Measurements from ENCODE around the gene MEX3C. TPM values are rescaled to one million over a fixed set of nuclear protein-coding genes. Genes with fewer than 3 reads are reported as not detected.
A peak's percentile ranks its signal among the peaks of the same experiment; 100 is the strongest.

The MEX3C gene
- total RNA-seq, 1 experiment from 2014 or later, result 76.3 TPM

DNA sequence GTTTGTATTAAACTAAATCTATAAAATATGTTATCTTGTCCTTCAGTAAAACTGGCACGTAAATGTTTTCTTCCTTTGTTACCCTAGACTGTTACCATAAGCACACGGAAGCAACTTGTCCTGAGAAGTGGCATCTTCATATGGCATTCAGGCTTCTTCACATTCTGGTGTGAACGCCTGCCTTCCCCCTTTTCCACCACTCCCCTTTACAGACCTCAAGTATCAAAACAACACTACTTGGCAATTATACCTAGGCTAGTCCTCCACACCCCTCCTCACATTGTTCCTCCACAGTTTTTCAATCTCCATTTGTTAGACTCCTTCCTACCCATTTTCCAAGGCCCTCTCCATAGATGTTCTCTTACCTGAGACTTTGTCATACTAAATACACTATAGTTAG is 2.9 kb downstream of the MEX3C start:
- in situ Hi-C loops (cut with HindIII; ENCODE audit: low pct_unique_long_range_greater_than_20kb, low sequenced_read_pairs), result no loop called here

DNA sequence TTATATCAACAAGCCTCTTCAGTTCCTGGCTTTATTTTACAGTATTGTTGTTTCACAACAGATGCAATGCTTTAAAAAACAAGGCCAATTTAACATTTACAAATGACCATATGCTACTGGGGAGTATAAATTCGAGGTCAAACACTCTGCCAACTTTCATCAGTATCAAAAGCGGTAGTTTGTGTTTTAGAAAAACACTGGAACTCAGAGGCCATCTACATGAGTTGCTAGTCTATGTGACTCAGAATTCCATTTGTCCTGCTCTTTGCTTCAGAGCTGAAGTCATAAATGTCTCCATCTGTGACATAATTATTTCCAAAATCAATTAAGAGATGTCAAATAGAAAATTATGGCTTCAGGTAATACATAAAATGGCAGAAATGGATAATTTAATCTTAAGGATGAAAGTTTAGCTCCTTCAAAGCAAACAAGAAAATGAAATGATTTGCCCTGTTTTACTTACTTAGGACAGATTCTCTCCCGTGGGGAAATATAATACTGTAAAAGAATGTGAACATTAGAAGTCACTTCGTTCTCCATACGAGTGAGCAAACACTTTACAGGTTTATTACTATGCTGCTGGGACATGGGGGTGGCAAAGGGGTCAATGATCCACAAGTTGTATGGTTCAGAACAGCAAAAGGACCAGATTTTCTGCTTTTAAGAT is 3.7 kb downstream of the MEX3C start:
- in situ Hi-C loops (cut with HindIII; ENCODE audit: low pct_unique_long_range_greater_than_20kb, low sequenced_read_pairs), result no loop called here
- DNase-seq (ENCODE audit: low read depth, low spot score), result no peak

More for the DNA sequence above, 2.9 kb downstream of the MEX3C start:
- no peak for DNase-seq (ENCODE audit: low read depth, low spot score)

DNA sequence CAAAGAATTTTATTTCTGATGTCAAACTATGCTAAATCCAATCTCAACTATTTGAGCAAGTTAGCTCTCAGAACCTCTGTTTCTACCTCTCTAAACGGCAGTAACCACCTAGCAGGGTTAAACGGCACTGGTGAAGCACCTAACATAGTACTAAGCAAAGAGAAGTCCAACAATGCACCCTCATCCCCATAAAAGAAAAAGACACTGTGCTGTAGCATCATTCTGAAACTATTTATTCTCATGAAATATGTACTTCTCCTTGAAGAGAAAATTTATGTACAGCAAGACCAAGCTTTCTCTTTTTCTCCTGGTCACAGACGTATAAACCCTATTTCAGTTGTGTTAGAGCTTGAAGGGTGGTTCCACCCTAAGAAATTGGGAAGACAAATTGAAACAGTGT is 4.8 kb downstream of the MEX3C start:
- in situ Hi-C loops (cut with HindIII; ENCODE audit: low pct_unique_long_range_greater_than_20kb, low sequenced_read_pairs), result no loop called here
- no peak for DNase-seq (ENCODE audit: low read depth, low spot score)

DNA sequence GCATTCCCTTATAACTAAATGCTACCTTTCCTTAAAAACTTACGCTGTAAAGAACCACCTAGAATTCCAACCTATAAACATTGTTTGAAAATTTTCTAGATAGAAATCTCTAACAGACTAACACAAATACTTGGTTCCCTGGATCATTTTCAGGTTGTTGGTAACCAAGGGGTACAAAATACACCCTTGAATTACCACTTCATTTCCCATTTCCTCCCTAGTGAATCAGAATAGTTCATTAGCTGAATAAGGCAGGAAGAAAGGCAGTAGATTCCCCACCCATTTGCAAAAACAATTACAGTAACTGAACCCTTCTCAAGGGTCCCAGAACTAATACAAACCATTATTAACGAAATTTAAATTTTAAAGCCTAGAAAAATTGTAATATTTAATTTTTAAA is 5.5 kb downstream of the MEX3C start:
- in situ Hi-C loops (cut with HindIII; ENCODE audit: low pct_unique_long_range_greater_than_20kb, low sequenced_read_pairs), result no loop called here
- DNase-seq (ENCODE audit: low read depth, low spot score), result no peak

DNA sequence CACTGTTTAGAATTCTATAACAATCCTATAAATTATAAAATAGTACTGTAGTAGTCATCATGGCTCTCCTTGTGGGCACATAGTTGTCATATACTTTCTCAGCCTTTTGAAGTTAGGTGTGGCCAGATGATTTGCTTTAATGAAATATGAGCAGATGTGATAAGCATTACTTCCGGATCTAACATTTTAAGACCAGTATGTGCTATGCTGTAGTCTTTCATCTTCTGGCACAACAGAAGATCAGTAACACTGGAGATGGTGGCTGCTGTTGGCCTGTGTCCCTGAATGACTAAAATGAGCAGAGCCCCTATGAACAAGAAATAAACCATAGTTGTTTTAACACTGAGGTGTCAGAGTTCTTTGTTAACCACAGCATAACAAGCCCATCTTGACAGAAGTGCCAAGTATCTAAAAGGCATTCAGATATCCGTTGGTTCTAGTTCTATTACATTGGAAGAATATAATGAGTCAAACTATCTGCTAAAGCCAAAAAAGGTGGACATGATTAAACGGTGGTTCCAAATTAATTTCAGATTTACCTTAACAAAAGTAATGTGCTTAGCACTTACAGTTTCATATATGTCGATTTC is 6.3 kb downstream of the MEX3C start:
- in situ Hi-C loops (cut with HindIII; ENCODE audit: low pct_unique_long_range_greater_than_20kb, low sequenced_read_pairs), result no loop called here
- DNase-seq (ENCODE audit: low read depth, low spot score), result no peak

DNA sequence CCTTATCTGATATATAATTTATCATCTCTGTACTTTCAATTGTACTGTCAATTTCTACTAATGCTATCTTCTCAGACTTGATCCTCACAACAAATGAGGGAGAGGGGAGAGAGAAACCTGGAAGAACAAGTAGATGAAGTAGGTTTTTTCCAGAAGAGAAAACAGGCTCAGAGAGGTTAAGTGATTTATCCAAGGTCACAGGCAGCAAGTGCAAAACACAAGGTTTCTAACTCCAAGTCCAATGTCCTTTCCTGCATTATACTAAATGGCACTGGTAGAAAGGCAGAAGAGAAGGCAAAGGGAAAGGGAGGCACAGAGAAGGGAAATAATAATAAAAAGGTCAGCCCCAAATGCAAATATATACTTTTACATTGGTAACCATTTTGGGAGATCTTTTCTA is 7.5 kb downstream of the MEX3C start:
- in situ Hi-C loops (cut with HindIII; ENCODE audit: low pct_unique_long_range_greater_than_20kb, low sequenced_read_pairs), result no loop called here
- DNase-seq (ENCODE audit: low read depth, low spot score), result no peak

DNA sequence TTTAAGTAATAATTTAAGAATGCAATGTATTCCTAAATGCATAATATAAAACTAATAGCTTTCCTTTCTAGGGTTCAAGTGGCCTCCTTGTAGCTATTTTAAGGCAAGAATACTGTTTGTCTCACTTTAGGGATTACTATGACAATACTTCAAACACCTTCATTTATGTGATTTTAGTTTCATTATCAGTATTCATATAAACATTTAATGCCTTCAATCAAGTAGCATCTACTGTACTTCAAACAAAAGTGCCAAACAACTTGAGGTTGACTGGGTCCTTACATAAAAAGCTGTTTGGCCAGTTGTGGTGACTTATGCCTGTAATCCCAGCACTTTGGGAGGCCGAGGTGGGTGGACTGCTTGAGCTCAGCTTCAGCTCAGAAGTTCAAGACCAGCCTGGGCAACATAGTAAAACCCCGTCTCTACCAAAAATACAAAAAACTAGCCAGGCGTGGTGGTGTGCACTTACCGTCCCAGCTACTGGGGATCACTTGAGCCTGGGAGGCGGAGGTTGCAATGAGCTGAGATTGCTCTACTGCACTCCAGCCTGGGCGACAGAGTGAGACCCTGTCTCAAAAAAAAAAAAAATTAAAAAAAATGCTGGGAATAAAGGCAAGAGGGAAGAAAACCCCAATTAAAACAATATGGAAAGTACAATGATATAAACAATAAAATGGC is 9.3 kb downstream of the MEX3C start:
- in situ Hi-C loops (cut with HindIII; ENCODE audit: low pct_unique_long_range_greater_than_20kb, low sequenced_read_pairs), result no loop called here
- no peak for DNase-seq (ENCODE audit: low read depth, low spot score)

DNA sequence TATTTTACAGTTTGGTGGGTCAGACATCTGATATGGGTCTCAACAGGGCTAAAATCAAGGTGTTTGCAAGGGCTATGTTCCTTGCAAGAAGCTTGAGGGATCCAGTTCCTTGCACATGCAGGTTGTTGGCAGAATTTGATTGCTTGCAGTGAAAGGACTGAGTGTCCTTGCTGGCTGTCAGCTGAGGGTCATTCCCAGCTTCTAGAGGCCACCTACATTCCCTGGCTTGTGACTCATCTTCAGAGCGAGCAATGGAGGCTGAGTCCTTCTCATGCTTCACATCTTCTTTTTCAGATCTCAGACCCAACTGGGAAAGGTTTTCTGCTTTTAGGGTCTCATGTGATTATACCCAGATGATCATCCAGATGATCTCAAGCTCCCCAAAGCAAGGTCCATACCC is 12.4 kb downstream of the MEX3C start:
- peak; percentile 55 for DNase-seq (ENCODE audit: low read depth, low spot score)
- in situ Hi-C loops (cut with HindIII; ENCODE audit: low pct_unique_long_range_greater_than_20kb, low sequenced_read_pairs), result no loop called here

DNA sequence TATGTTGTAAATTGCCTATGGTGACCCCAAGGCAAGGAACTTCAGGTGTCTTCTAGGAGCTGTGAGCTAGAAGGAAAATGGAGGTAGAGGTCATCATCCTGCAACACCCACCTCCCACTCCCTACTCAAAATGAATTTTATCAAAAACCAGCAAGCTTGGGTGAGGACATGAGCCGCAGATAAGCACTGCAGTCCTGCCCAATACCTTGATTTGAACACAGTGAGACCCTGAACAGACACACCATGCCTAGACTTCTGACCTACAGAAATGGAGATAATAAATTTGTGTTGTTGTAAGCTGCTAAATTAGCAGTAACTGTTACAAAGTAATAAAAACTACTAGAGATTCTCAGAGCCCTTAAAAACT is 13.4 kb downstream of the MEX3C start:
- no peak for DNase-seq (ENCODE audit: low read depth, low spot score)
- in situ Hi-C loops (cut with HindIII; ENCODE audit: low pct_unique_long_range_greater_than_20kb, low sequenced_read_pairs), result no loop called here

DNA sequence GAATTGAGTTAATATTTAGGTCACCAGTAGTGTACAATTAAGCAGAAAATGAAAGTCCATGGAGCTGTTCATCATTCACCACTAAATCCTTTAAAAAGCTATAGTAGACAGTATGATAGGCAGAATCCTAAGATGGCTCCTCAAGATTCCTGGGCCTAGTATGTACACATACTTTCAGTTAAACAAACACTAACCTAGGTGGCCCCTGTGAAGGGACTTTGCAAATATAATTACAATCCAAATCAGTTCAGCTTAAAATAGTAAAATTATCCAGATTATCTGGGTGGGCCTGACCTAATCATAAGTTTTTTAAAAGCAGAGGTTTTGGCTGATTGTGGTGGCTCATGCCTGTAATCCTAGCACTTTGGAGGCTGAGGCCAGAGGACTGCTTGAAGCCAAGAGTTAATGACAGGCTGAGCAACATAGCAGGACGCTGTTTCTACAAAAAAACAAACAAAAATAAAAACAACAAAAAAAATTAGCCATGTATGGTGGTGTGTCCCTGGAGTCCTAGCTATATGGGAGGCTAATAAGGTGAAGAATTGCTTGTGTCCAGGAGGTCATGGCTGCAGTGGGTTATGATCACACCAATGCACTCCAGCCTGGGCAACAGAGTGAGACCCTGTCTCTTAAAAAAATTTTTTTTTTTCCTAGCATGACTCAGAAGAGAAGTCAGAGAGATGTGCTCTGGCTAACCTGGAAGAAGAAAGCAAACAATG is 13.9 kb downstream of the MEX3C start:
- in situ Hi-C loops (cut with HindIII; ENCODE audit: low pct_unique_long_range_greater_than_20kb, low sequenced_read_pairs), result no loop called here
- DNase-seq (ENCODE audit: low read depth, low spot score), result no peak

DNA sequence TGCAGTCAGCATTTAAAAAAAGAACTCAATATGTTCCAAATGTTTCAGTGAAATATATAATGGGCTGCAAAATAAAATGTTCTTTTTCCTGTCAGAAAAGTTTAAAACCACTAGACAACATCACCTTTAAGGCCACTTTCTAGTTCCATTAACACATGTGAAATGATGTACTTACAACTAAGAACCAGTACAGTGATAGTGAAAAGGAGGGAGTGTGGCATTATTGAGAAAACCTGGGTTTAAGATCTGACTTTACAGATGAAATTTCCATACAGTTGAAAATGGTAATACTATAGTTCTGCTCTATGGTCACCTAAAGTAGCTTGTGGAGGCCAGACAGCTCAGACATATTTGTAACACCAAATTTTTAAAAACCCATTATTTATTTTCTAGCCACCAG is 14.7 kb downstream of the MEX3C start:
- no peak for DNase-seq (ENCODE audit: low read depth, low spot score)
- in situ Hi-C loops (cut with HindIII; ENCODE audit: low pct_unique_long_range_greater_than_20kb, low sequenced_read_pairs), result no loop called here

DNA sequence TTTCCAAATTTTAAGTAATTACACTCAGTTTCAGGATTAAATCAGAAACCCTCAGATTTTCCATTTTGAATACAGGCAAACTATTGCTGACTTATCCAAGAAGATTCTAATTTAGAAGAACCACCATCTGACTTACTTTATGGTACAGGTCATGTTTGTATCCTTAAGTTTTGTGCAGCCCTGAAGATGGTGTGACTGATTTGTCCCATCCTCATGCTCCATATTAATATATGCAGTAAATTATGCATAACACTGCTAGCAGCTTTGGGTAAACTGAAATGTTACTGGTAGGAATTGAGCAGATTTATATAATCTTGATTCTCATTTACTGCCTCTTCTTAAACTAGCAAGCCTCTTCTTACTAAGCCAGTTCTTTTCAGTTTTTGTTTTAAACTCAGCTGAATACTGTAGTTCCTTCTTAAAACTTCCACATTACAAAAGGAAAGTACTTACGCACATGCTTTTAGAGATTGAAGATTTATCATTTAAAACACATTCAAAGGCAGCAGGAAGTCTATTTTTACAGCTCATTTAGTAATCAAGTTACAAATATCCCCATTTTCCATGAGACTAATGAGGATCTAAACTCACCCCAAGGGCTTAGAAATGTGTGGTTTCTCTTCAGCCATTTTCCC is 25.7 kb downstream of the MEX3C start:
- no peak for DNase-seq (ENCODE audit: low read depth, low spot score)
- in situ Hi-C loops (cut with HindIII; ENCODE audit: low pct_unique_long_range_greater_than_20kb, low sequenced_read_pairs), result no loop called here

DNA sequence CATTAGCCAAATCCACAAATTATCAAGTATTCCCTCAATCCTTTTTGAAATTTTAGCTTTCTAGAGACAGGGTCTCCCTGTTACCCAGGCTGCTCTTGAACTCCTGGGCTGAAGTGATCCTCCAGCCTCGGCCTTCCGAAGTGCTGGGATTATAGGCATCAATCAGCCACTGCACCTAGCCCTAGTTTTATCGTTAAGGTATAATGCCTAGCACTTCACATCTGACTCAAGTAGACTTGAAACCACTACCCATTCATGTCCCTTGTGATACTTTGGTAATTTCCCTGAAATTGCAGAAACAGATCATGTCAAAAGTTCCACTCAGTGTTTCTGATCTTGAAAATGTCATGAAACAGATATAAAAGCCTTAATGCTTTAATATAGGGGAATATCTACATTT is 26.3 kb downstream of the MEX3C start:
- in situ Hi-C loops (cut with HindIII; ENCODE audit: low pct_unique_long_range_greater_than_20kb, low sequenced_read_pairs), result no loop called here
- no peak for DNase-seq (ENCODE audit: low read depth, low spot score)

DNA sequence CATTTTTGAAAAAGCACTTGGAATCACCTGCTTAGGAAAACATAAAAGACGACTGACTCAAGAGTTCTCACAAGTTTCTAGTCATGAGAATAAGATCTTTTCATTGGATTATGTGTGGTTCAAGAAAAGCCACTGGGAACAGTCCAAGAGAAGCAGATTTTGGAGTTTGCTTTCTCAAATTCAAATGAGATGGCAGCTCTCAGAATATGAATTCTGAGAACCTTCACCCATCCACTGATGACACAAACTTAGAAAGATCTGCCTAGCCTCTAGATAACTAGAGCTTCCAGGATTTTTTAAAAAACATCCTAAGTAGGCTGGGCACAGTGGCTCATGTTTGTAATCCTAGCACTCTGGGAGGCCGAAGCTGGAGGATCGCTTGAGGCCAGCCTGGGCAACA is 26.8 kb downstream of the MEX3C start:
- DNase-seq (ENCODE audit: low read depth, low spot score), result no peak
- in situ Hi-C loops (cut with HindIII; ENCODE audit: low pct_unique_long_range_greater_than_20kb, low sequenced_read_pairs), result no loop called here

DNA sequence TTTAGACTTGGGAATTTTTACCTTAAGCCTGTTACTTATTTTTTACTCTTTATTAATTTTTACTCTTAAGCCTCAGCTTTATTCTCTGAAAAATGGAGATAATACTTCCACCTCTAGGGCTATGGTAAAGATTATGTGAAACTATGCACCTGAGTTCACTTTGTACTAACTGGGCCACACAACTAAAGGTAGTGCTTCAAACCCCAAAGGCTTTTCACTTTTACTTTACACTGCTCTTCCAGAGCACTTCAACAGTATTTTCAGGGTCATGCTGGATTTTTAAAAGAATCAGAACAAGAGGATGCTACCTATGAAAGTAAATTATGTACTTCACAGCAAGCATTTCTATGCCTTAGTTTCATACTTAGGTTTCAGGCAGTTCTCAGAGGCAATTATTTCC is 27.8 kb downstream of the MEX3C start:
- DNase-seq (ENCODE audit: low read depth, low spot score), result no peak
- in situ Hi-C loops (cut with HindIII; ENCODE audit: low pct_unique_long_range_greater_than_20kb, low sequenced_read_pairs), result no loop called here

DNA sequence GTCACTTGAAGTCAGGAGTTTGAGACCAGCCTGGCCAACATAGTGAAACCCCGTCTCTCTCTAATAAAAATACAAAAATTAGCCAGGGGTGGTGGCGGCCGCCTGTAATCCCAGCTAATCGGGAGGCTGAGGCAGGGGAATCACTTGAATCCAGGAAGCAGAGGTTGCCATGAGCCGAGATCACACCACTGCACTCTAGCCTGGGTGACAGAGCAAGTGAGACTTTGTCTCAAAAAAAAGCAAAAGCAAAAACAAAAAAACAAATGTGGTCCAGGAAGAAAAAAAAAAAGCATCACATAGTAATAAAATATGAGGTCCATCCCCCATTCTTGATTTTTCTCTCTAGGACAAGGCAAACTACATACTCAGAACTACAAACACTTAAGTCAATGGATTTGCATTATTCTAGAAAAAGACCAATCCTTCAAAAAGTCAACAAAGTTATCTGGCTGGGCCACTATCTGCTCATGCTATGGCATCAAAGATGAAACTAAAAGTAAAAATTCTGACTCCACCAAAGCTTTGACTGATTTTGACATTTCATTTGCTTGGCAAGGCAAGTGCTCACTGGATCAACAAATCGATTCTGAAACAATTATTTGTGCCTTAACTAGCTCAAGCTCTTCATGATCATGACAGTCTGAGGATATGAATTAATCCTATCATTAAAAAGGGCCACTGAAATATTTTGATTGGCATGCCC is 28.4 kb downstream of the MEX3C start:
- in situ Hi-C loops (cut with HindIII; ENCODE audit: low pct_unique_long_range_greater_than_20kb, low sequenced_read_pairs), result no loop called here
- no peak for DNase-seq (ENCODE audit: low read depth, low spot score)

DNA sequence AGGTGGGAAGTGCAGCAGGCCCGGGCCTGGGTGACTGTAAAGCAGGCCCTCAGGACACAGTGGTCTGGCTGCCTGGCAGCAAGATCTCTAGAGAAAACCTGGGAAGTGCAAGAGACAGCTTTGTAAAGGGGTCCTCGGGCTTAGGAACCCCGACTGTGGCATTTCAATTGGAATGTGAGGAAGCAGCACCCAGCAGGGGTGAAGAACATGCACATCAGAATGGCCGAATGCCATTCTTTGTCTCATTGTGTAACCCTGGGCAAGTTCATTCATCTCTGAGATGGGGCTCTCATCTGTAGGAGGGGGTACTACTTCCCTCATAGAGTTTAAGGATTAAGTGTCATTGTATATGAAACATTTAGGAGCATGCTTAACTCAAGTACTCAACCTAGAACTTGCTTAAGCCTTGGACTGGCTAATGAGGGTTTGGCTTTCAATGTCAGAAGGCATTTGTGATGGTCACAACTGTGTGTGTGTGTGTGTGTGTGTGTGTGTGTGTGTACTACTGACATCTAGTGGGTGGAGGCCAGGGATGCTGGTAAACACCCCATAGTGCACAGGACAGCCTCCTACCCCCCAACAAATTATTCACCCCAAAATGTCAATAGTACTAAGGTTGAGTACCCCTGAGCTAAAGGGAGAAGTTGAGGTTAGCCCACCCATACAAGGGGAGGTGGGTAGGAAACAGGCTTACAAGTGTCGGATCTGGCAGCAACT is 29.3 kb downstream of the MEX3C start:
- peak; percentile 13 for DNase-seq (ENCODE audit: low read depth, low spot score)
- in situ Hi-C loops (cut with HindIII; ENCODE audit: low pct_unique_long_range_greater_than_20kb, low sequenced_read_pairs), result no loop called here
